Left kidney (tissue), 2 donors: ENCODE data around the gene FAM20A. TPM values are rescaled to one million over a fixed set of nuclear protein-coding genes. Genes with fewer than 3 reads are reported as not detected.

Experiments used
- DNase-seq: peaks from one replicate; pipeline ENCODE4 v3.0.0-alpha.2; 2013
- polyA plus RNA-seq: library from polyadenylated mRNA; unstranded; fragments of 120-200 nt; gene quantifications from one replicate; pipeline ENCODE4 v1.2.1, GENCODE V29; 2013; ENCODE audit not compliant: insufficient read length

FAM20A gene
- polyA plus RNA-seq, 1 donor = 11.9 TPM

GRCh38 chr17:68611353-68612208 lies 10.4 kb upstream of the FAM20A start:
- no peak for DNase-seq

DNA sequence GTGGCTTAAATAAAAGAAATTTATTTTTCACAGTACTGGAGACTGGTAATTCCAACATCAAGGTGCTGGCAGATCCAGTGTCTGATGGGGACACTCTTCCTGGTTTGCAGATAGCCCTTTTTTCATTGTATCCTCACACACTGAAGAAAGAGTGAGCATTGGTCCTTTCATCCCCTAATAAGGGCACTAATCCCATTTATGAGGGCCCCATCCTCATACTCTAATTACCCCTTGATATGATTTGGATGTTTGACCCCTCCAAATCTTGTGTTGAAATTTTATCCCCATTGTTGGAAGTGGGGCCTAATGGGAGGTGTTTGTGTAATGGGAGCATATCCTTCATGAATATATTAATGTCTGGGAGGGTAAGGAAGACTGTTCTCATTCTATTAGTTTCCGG lies 9.4 kb upstream of the FAM20A start:
- DNase-seq = no peak

- DNase-seq = no peak
These were observed 7.5 kb upstream of the FAM20A start for GRCh38 chr17:68608515-68609130.

- no peak for DNase-seq
These were observed 5.5 kb upstream of the FAM20A start for GRCh38 chr17:68606451-68607307.

DNA sequence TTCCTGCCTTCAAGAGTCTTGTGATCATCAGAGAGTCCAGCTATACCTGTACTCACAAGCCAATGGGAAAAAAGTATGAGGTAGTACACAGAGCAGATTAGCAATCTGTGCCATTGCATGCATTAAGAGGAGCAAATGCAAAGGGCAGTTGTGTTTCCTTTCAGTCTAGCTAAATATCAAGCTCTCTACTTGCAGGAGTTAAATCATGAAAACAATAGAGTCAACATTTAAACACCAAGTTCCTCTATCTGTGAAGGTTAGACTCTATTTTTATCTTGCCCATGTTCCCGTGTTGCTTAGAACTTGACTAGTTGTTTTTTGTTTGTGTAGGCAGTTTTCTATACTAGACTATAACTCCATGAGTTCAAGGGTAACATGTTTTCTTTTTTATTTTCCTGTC lies 4.7 kb upstream of the FAM20A start:
- no peak for DNase-seq

DNA sequence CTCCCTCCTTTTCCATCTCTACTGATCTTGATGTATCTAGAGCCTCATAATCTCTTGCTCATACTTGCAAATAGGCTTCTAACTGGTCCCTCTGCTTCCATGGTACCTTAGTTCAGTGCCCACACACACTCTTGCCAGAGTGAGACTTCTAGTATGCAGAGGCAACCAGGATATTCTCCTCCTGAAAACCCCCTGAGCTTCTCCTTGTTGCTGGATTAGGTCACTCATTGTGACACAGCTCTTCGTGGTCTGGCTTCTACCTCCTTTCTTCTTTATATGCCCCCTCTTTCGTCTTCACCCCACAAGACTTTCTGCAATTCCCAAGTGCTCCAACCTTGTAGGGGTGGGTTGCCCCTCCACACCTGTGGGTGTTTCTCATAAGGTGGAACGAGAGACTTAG lies 2.5 kb upstream of the FAM20A start:
- no peak for DNase-seq

GRCh38 chr17:68603027-68603426 lies 1.9 kb upstream of the FAM20A start:
- no peak for DNase-seq

DNA sequence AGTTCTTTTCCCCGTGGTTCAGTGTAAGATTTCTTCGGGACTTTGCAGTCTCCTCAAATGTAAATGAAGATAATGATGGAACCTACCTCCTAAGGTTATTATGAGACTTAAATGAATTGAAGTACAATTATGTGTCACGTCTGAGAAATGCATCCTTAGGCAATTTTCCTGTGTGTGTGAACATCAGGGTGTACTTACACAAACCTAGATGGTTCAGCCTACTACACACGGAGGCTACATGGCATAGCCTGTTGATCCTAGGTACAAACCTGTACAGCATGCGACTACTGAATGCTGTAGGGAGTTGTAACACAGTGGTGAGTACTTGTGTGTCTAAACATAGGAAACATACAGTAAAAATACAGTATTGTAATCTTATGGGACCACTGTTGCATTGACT lies 1.1 kb upstream of the FAM20A start:
- no peak for DNase-seq

DNA sequence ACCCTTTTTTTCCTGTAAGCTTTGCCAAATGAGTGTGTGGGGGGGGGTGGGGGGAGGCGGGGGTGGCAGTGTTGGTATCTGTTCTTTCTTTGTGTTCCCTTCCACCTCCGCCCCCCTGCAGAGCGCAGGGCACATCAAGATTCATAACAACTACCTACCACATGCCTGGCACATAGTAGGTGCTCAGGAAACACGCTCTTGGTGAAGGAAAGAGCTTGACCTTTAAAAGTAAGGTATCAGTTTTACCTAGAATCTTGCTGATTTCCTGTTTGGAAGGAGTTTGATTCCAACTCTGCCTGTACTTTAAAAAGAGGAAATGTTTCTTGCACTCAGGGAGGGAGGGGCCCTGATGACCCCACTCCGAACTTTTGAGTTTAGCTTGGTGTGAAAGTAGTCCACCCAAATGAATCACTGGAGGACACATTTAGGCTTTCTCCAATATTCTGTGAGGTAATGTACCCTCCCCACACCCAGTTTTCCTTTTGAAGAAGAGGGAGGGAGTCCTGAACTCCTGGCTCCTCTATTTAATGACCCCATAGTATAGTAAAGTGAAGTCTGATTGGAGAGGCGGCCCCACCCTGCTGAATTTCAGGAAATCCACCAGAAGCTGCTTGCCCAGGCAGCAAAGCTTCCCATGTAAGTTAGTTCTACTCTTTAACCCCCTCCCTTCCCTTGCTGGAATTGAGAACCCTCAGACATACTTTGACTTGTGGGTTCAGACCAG lies 560 bp upstream of the FAM20A start:
- no peak for DNase-seq

DNA sequence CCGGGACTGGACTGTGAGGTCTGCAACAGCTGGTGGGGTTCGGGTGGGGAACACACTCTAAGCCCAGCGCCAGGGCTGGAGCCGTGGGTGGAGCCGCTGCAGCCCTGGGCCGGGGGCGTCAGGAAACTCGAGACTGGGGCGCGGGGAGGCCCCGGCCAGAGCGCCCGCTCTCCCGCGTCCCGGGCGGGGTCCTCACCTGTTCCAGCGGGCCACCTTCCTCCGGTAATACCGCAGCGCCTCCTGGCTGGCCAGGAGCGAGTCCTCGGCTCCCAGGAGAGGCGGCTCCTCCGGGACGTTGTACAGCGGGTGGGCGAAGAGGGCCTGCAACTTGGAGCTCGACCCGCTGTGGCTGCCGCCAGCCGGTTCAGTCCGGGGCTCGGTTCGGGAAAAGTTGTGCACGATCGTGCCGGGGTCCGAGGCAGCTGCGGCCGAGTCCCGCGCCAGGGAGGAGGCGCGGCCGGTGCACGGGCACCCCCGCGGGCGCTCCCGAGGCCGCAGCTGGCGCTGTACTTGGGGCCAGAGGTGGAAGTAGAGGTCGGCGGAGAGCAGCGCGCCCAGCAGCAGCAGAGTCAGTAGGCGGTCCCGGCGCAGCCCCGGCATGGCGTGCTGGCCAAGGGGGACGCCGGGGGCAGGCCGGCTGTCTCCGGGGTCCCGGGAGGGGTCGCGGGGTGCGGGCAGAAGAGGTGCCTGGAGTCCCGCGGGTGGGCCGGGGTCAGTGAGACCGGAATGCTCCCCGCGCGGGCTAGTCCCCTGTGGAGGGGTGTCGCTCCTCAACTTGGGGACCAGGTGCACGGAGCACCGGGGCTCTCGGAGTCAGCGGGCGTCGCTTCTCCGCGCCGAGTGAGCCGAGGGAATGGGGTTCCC lies 868 bp downstream of the FAM20A start:
- no peak for DNase-seq

DNA sequence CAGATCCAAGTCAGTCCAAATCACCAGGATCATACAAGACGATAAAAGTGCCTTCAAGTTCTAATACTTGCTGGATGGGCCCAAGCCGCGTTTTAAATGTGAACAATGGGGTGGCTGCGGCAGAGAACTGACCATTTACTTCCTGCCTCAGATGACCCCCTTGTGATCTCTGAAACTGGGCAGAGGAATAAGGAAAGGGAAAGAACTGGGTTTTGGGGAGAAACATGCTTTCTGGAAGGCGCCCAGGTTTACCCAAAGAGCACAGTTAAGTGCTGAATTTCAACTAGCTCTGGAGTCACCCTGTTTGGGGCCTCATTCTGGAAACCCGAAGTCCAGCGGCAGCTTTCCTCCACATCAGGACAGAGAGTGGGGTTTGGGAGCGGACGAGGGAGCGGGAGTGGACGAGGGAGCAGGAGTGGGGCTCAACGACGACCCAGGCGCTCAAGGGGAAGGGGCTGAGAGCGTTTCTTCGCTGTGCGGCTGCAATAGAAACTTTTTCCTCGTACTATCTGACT lies 1.6 kb downstream of the FAM20A start:
- DNase-seq = no peak

GRCh38 chr17:68599091-68599490 lies 2.1 kb downstream of the FAM20A start:
- DNase-seq = no peak

GRCh38 chr17:68598545-68598961 lies 2.6 kb downstream of the FAM20A start:
- no peak for DNase-seq

DNA sequence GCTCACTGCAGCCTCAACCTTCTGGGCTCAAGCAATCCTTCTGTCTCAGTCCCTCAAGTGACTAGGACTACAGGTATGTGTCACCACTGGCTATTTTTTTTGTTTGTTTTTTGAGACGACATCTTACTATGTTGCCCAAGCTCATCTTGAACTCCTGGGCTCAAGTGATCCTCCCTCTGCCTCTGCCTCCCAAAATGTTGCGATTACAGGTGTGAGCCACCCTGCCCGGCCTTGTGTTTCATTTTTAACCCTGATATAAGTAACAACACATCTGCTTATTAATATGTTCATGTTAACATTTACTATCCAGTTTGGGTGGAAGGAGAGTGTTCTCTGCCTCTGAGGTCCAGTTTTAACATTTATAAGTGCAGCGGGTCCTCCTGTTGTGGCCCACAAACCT lies 3.1 kb downstream of the FAM20A start:
- DNase-seq = no peak

GRCh38 chr17:68596411-68596945 lies 4.7 kb downstream of the FAM20A start:
- no peak for DNase-seq

DNA sequence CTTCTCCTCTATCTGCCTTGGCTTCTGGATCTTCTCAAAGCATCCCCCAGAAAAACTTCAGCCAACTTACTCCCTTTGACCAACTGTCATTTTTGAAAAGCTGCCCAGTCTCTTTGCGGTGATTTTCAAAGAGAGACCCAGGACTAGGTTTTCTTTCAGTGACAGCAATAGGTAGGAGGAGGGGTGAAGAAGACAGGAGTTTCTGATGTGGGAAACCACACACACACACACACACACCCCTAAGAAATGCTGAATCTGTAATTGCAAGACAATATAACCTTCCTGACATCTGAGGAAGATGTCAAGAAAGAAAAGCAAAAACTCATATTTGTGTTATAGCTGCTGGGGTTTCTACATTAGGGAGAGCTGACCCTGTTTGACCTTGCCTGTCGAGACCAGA lies 5.2 kb downstream of the FAM20A start:
- DNase-seq = no peak

- DNase-seq = no peak
These were observed 5.7 kb downstream of the FAM20A start for GRCh38 chr17:68595496-68595895.

DNA sequence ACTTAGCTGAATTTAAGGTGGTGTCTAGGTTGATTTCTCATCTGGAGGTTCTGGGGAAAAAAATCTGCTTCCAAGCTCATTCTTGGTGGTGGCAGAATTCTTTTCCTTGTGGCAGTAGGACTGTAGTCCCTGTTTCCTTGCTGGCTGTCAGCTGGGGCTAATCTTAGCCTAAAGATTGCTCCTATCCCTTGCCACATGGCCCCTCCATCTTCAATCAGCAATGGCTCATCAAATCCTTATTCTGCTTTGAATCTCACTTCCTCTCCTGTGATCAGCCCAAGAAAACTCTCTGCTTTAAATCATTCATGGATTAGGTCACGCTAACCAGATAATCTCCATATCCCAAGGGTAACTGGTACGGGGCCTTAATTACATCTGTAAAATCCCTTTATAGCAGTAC lies 6.6 kb downstream of the FAM20A start:
- DNase-seq = no peak

GRCh38 chr17:68592682-68593641 lies 8.2 kb downstream of the FAM20A start:
- DNase-seq = no peak
